Dermis microvascular lymphatic vessel endothelial cell (primary cell): ENCODE results near the gene NR1I3. TPM values are rescaled to one million over a fixed set of nuclear protein-coding genes. Genes with fewer than 3 reads are reported as not detected.

Experiments used
- DNase-seq, 2 donors: peaks; one replicate each; pipeline versions ENCODE4 v3.0.0 to v3.0.0-alpha.2; 2010; ENCODE audit warnings: low read depth in 2 of 2
- total RNA-seq: library from RNA; depleted of rRNA; stranded (reverse); fragments of >200 nt; gene quantifications from 2 replicates; pipeline ENCODE4 v1.2.1, GENCODE V29; 2014

The NR1I3 gene
- total RNA-seq, 1 donor from 2014 or later, result not detected

DNA sequence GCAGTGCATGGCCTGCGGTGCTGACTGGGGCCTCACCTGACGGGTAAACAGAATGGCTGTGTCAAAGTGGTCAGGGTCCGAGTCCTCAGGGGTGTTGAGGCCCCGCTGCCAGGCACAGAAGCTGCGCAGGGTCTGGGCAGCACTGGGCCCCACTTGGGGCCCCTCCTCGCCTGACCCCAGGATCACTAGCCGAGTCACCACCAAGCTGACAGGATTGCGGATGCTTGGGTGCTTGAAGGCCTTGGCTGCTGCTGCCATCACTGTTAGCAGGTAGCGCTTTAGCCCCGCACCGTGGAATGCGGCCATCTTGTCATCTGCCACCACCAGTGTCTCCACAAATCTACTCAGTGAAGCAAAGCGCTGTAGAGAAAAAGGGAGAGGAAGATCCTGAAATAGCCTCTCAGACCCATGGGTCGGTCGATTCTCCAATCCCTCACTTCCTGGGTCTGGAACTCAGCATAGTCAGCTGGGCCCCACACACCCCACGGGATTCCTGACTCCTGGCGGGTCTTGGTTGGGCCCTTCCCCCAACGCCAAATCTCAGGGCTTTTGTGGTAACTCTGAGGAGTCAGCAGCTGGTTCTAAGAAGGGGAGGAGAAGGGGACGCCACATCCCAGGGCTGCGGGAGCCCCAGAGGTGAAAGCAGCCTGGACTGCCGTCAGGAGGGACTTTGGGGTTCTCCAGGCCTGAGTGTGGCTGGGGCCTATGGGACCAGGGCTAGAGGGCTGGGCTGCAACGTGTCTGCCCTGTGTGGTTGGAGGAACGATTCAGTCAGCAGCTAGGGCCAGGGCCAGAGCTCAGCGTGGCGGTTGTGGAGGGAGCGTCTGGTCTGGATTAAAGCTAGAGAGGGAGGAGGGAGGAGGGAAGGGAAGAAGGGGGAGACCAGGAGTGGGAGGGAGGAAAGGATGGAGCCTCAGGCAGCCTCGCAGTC, 41.2 kb downstream of the NR1I3 start:
- DNase-seq, result peak in 1 of 2 donors; percentile 32

DNA sequence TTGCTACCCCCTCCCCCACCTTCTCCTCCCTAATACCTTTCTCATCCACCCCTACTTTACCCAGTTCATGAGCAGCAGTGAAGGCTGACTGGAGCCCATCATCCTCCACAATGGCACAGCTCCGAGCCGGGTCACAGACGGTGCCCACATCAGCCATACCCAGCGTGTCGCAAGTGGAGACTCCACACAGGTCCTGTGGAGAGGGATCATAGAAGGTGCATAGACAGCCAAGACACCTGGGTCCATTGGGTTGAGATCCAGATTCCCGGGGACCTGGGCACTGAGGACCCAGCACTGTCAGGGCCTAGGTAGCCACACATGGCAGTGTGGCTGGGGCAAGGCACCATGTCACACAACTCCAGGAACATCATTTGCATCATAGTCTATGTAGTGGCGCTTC, 41.9 kb downstream of the NR1I3 start:
- DNase-seq, result no peak

DNA sequence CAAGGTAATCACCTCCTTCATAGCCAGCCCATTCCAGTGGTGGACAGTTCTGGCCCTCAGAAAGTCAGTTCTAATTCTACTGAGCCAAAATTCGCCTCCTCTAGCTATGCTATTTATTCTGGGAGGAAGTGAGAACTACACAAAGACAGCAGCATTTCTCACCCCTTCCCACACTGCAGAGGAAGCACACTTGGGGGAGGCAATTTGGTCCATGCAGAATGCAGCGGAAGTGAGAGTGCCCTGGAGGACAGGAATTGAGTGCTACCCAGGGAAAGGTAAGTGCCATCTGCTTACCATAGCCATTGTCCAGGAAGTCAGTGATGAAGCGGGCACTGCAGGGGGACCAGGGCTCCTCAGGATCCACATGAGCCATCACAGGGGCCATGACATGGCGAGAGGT, 42.8 kb downstream of the NR1I3 start:
- no peak for DNase-seq

- DNase-seq, result peak in 1 of 2 donors; percentile 55
Measured at GRCh38 chr1:161193561-161194235, 44.3 kb downstream of the NR1I3 start.

DNA sequence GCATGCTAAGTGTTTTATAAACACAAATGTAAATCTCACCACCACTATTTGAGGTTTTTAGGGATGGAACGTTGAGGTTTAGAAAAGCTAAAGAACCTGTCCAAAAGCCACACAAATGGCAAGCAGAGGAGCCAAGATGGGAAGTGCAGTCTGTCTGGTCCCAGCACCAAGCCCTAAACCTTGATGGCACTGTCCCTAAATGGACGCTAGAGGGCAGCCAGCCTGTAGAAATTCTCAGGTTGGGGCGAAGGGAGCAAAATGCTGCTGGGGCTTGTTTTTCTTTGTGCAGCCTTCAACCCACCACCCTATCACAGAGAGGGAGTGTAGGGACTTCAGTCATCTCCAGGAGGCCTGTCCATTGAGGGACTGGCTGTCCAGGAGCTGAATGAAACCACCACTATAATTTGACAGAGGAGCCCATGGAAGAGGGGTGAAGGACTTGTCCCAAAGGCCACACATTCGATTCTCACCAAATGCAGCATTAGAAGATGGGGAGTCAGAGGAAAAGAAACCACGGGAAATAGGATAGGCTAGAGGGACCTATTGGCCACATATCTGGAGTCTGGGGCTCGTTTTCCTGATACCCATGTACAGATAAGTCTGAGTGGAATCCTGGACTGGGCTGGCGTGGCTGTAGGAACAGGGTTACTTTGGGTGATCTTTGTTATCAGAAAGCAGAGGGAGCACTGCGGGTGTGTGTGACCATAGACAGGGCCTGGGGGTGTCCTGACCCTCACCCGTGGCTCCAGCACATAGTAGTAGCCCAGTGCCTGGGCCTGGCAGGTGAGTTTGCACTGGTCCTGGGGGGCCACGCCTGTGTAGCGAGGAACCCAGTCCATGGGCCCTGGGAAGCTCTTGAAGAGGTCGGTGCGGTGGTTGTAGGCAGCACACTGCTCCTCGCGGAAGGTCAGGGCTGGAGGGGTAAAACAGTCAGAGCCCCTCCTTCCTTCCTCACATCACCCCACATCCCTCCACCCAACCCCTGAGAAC, 45.2 kb downstream of the NR1I3 start:
- DNase-seq, result peak; percentile 48 to 79

GRCh38 chr1:161191971-161192370, 46.0 kb downstream of the NR1I3 start:
- DNase-seq, result no peak

DNA sequence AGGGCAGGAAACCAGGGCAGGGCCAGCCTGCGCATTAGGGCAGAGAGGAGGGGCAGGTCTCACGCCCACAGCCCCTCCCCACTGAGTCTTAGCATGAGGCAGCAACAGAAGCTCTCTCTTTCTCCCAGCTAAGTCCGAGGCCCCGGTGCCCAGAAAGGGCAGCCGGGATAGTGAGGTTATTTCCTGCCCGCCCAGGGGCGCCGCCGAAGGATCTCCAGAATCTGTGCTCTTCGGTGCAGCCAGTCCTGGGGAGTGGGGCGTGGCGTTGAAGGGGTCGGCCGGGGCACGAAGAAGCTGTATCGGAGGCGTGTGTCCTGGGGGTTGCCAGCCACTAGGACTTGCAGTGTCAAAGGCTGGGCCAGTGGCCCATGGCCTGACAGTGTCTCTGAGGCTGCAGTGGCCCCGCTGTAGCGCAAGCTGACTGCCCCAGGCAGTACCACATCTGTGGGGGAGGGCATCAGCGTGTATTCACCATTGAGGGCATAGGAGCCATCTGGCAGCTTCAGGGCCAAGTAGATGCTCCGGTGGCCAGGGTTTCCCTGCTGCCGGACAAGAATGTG, 47.0 kb downstream of the NR1I3 start:
- DNase-seq, result no peak

DNA sequence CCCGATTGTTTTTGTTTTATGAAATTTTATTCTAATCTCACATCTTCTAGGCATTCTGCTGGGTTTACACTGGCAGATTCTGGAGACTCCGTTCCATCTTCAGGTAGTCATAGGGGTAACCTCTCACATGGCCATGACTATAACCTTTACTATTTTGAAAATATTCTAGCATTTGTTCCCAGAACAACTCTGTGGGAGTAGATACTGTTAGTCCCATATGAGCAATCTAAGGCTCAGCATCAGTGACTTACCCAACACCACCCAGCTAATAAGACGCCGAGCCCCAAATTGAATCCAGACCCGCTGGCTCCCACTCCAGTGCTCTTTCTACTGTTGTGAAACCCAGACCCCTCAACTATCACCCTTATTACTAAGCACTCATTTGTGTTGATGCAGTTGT, 49.0 kb downstream of the NR1I3 start:
- no peak for DNase-seq

DNA sequence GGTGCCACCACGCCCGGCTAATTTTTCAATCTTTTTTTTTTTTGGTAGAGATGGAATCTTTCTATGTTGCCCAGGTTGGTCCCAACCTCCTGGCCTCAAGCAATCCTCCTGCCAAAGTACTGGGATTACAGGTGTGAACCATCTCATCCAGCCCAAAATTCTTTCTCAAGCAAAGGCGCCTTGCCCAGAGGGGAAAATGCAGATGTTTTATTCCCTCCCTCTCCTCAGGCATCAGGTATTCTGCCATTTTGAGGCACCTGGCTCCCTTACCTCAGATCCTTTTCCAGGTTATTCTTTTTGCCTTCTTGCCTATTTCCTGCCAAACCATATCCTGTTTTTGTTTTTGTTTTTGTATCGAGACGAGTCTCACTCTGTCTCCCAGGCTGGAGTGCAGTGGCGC, 49.6 kb downstream of the NR1I3 start:
- no peak for DNase-seq

DNA sequence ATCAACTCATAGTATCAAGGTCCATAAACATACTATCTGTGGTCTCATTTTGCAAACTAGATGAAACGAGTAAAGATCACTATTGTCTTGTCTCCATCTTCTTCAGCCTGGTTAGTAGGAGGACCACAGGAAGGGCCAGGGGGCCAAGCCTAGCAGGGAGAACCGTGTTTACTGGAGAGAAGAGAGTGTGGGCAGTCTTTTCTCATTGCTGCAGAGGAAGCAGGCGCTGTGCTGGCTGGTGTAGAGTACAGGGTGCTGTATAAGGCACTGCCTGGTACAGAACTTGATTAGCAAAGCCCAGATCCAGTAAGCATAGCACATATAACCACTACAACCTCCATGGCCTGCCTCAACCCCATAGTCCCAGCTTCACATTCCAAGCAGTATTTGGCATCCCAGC, 50.7 kb downstream of the NR1I3 start:
- no peak for DNase-seq

DNA sequence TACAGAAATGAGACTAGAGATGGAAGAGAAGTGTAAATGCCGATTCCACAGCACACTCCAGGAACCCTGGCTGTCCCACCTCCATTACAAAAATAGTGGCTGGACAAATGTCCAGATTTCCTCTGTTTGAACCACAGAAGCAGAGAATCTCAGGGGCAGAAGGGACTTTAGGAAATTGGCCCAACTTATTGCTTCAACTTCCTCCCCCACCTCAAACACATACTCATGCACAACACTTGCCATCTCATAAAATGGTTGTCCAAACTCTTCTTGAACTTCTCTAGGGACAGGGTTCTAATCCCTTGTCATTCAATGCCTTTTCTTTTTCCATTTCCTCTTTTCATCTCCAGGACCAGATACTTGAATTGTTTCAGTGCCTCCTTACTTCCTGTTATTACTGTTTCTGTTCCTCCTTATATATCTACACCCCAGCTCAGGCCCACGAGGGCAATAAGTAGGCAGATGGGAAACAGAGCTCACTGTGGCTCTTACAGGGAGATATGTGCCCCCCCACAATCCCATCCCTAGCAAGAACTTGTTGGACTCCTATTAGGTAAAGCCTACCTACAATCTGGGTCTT, 52.2 kb downstream of the NR1I3 start:
- no peak for DNase-seq

- peak; percentile 90 to 96 for DNase-seq
Measured at GRCh38 chr1:161185282-161185682, 52.7 kb downstream of the NR1I3 start.

DNA sequence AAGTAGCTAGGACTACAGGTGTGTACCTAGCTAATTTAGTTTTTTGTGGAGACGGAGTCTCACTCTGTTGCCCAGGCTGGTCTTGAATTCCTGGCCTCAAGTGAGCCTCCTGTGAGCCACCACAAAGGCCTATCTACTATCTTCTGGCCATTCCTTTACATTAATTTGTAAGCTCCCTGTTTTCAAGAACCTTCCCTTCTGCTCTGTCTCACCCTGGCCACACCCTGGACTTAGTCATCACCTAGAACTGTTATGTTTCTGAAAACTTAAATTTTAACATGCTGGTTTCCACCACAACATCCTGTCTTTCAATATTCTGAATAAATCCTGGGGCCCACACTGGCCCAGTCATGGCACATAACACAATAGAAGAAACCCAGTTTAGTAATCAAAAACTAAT, 55.8 kb downstream of the NR1I3 start:
- peak in 1 of 2 donors; percentile 42 for DNase-seq

DNA sequence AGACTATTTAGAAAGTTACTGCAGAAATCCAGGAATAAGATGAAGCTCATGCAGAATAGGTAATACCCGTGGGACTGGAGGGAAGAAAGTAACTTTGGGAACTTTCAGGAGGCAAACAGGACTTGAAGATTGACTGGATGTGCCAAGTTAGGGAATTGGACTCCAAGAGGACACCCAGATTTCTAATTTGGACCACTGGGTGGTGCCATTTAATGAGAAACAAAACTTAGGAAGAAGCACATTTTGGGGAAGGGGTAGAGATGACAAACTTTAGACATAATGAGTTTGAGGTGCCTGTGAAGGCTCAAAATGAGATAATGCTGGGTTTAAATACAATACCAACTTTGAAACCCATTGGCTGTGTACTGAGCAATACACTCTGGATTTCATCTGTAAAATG, 57.4 kb downstream of the NR1I3 start:
- peak in 1 of 2 donors; percentile 25 for DNase-seq

DNA sequence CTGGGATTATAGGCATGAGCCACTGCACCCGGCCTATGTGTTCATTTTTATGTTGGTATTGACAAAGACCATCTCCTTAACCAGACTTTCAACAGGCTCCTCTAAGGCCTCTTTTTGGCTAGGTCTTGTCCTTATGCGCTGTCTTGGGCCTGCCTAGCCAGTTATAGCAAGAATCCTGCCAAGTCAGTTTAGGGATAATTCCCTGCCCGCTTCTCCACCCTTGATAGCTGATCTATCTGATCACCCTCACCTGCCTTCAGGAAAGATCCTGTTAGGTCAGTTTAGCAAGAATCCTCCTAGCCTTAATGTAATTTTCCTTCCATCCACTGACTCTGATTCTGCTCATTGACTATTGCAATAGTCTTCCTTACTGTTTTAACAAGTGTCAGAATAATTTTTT, 58.3 kb downstream of the NR1I3 start:
- no peak for DNase-seq

Other genes starting within 250 kb of the NR1I3 start
- gene F11R, start 217.1 kb downstream of the NR1I3 start, total RNA-seq, result 92.2 and 191 TPM in 2 replicates
- 6.0 and 6.7 TPM in 2 replicates for gene TSTD1, start 199.2 kb downstream of the NR1I3 start, total RNA-seq
- 83.2 and 94.9 TPM in 2 replicates for gene USF1, start 192.2 kb downstream of the NR1I3 start, total RNA-seq
- gene ARHGAP30, start 168.3 kb downstream of the NR1I3 start, total RNA-seq, result not detected in 2 replicates
- under 0.01 and 0.26 TPM in 2 replicates for gene NECTIN4, start 148.6 kb downstream of the NR1I3 start, total RNA-seq
- 0.76 and 1.7 TPM in 2 replicates for gene KLHDC9, start 139.8 kb downstream of the NR1I3 start, total RNA-seq
- 27.7 and 31.1 TPM in 2 replicates for gene PFDN2, start 120.2 kb downstream of the NR1I3 start, total RNA-seq
- 8.6 and 10.0 TPM in 2 replicates for gene NIT1, start 120.1 kb downstream of the NR1I3 start, total RNA-seq
- gene DEDD, start 105.5 kb downstream of the NR1I3 start, total RNA-seq, result 32.3 and 60.6 TPM in 2 replicates
- gene UFC1, start 84.2 kb downstream of the NR1I3 start, total RNA-seq, result 108 and 127 TPM in 2 replicates
- gene USP21, start 78.7 kb downstream of the NR1I3 start, total RNA-seq, result 3.3 and 5.6 TPM in 2 replicates
- gene PPOX, start 71.8 kb downstream of the NR1I3 start, total RNA-seq, result 13.0 and 18.3 TPM in 2 replicates
- gene B4GALT3, start 60.7 kb downstream of the NR1I3 start, total RNA-seq, result 17.5 and 28.6 TPM in 2 replicates
- gene ADAMTS4, start 39.1 kb downstream of the NR1I3 start, total RNA-seq, result 12.5 and 15.8 TPM in 2 replicates
- gene NDUFS2, start 35.8 kb downstream of the NR1I3 start, total RNA-seq, result 196 and 206 TPM in 2 replicates
- gene FCER1G, start 22.9 kb downstream of the NR1I3 start, total RNA-seq, result 0.13 and 0.26 TPM in 2 replicates
- not detected in 2 replicates for gene APOA2, start 14.6 kb downstream of the NR1I3 start, total RNA-seq
- 12.2 and 14.4 TPM in 2 replicates for gene TOMM40L, start 12.1 kb downstream of the NR1I3 start, total RNA-seq
- gene PCP4L1, start 20.5 kb upstream of the NR1I3 start, total RNA-seq, result not detected in 2 replicates
- gene MPZ, start 71.8 kb upstream of the NR1I3 start, total RNA-seq, result 1.5 and 2.0 TPM in 2 replicates
- 18.0 and 21.5 TPM in 2 replicates for gene SDHC, start 76.2 kb upstream of the NR1I3 start, total RNA-seq
- gene CFAP126, start 129.7 kb upstream of the NR1I3 start, total RNA-seq, result not detected in 2 replicates